WI38 (cell line): ENCODE results near the gene CLDND2.

Experiments used
- H3K4me3 ChIP-seq: 2 replicates; pipeline ENCODE4 v1.5.1; 2011; ENCODE audit warnings: low read depth, mild to moderate bottlenecking, control low read depth, low read length
- CTCF ChIP-seq: IDR thresholded peaks from 2 replicates; pipeline ENCODE4 v1.5.1; 2012; ENCODE audit warnings: low read depth, mild to moderate bottlenecking, control low read depth, low read length

CLDND2 gene

GRCh38 chr19:51377422-51377821 is 8.6 kb upstream of the CLDND2 start:
- H3K4me3 ChIP-seq: no peak overlapping the region
- TF ChIP-seq CTCF: no peak

- H3K4me3 ChIP-seq: no peak overlapping the region
Observed at GRCh38 chr19:51375504-51376221, 6.9 kb upstream of the CLDND2 start.

GRCh38 chr19:51372649-51373504 is 4.1 kb upstream of the CLDND2 start, which contains the start of gene NKG7:
Gene NKG7, minus strand, starts transcription at chr19:51372654. Its CDS starts 119 bp downstream, at chr19:51372535.
- TF ChIP-seq CTCF: no peak
- H3K4me3 ChIP-seq: no peak within 1 kb of the TSS

More at GRCh38 chr19:51375504-51376221, 6.9 kb upstream of the CLDND2 start:
- TF ChIP-seq CTCF: no peak

GRCh38 chr19:51372021-51372648 is 3.3 kb upstream of the CLDND2 start:
- no peak for TF ChIP-seq CTCF
- H3K4me3 ChIP-seq: no peak overlapping the region

- H3K4me3 ChIP-seq: no peak overlapping the region
Observed at GRCh38 chr19:51371186-51371690, 2.4 kb upstream of the CLDND2 start.

GRCh38 chr19:51370230-51370629 is 1.4 kb upstream of the CLDND2 start:
- TF ChIP-seq CTCF: no peak
- no peak overlapping the region for H3K4me3 ChIP-seq

More at GRCh38 chr19:51371186-51371690, 2.4 kb upstream of the CLDND2 start:
- no peak for TF ChIP-seq CTCF
